22Rv1 (cell line): Measurements from ENCODE around the gene BSPRY.
"Not testable (repeated sequence)": the region's sequence is repeated elsewhere in the genome, so short reads cannot be mapped to it uniquely, and the experiment has no call there.

ENCODE experiments used
- H3K27ac ChIP-seq: fragments of 450-650 bp; 2 replicates; pipeline ENCODE4 v1.5.1; 2017
- ZFX ChIP-seq: fragments of 450-650 bp; IDR thresholded peaks from 2 replicates; pipeline ENCODE4 v1.6.1; 2017; ENCODE audit warnings: antibody characterized with exemption, borderline replicate concordance
- TF ChIP-seq, protein P1 (sequence below): fragments of 450-650 bp; IDR thresholded peaks from 2 replicates; pipeline ENCODE4 v1.5.1; 2017; ENCODE audit warnings: mild to moderate bottlenecking

Gene BSPRY

GRCh38 chr9:113376634-113377567 is 27.6 kb downstream of the BSPRY start, which contains the start of gene HDHD3:
Gene HDHD3 (minus strand): TSS chr9:113376986. CDS start chr9:113374354, 2,632 bp downstream.
- TF ChIP-seq ZFX: no peak
- TF ChIP-seq, protein P1, sequence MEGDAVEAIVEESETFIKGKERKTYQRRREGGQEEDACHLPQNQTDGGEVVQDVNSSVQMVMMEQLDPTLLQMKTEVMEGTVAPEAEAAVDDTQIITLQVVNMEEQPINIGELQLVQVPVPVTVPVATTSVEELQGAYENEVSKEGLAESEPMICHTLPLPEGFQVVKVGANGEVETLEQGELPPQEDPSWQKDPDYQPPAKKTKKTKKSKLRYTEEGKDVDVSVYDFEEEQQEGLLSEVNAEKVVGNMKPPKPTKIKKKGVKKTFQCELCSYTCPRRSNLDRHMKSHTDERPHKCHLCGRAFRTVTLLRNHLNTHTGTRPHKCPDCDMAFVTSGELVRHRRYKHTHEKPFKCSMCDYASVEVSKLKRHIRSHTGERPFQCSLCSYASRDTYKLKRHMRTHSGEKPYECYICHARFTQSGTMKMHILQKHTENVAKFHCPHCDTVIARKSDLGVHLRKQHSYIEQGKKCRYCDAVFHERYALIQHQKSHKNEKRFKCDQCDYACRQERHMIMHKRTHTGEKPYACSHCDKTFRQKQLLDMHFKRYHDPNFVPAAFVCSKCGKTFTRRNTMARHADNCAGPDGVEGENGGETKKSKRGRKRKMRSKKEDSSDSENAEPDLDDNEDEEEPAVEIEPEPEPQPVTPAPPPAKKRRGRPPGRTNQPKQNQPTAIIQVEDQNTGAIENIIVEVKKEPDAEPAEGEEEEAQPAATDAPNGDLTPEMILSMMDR: no peak
- peak within 1 kb of the TSS; percentile 83 for H3K27ac ChIP-seq

DNA sequence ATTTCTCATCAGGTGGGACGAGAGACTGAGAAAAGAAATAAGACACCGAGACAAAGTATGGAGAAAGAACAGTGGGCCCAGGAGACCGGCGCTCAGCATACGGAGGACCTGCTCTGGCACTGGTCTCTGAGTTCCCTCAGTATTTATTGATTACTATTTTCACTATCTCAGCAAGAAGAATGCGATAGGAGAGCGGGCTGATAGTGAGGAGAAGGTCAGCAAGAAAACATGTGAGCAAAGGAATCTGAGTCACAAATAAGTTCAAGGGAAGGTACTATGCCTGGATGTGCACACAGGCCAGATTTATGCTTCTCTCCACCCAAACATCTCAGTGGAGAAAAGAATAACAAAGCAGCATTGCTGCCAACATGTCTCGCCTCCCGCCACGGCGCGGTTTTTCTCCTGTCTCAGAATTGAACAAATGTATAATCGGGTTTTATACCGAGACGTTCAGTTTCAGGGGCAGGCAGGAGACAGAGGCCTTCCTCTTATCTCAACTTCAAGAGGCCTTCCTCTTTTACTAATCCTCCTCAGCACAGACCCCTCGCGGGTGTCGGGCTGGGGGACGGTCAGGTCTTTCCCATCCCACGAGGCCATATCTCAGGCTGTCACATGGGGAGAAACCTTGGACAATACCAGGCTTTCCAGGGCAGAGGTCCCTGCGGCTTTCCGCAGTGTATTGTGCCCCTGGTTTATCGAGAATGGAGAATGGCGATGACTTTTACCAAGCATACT is 29.9 kb downstream of the BSPRY start:
- H3K27ac ChIP-seq: not testable (repeated sequence)

DNA sequence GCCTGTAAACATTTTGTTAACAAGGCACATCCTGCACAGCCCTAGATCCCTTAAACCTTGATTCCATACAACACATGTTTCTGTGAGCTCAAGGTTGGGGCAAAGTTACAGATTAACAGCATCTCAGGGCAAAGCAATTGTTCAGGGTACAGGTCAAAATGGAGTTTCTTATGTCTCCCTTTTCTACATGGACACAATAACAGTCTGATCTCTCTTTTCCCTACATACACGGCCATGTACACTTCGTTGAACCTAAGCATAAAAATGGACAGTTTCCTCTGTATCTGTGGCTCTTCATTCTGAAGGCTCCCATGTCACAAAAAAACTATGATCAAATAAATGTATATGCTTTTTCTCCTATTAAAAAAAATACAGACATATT is 30.5 kb downstream of the BSPRY start:
- H3K27ac ChIP-seq: not testable (repeated sequence)

- peak overlapping the region; percentile 83; the same call in 1 of the 2 replicates for H3K27ac ChIP-seq
- TF ChIP-seq, protein P1: no peak
- no peak for TF ChIP-seq ZFX
These were observed 31.6 kb downstream of the BSPRY start for GRCh38 chr9:113380869-113381378.

- peak overlapping the region; percentile 83 for H3K27ac ChIP-seq
These were observed 32.1 kb downstream of the BSPRY start for GRCh38 chr9:113381441-113381840.

GRCh38 chr9:113381909-113382411 is 32.6 kb downstream of the BSPRY start:
- H3K27ac ChIP-seq: peak overlapping the region; percentile 83
- TF ChIP-seq, protein P1: no peak
- TF ChIP-seq ZFX: no peak

GRCh38 chr9:113386571-113387393 is 37.4 kb downstream of the BSPRY start:
- H3K27ac ChIP-seq: peak overlapping the region; percentile 72
- TF ChIP-seq ZFX: no peak
- TF ChIP-seq, protein P1: no peak

- H3K27ac ChIP-seq: peak overlapping the region; percentile 72
- TF ChIP-seq, protein P1: no peak
- no peak for TF ChIP-seq ZFX
These were observed 38.4 kb downstream of the BSPRY start for GRCh38 chr9:113387560-113388230.
